ENCODE measurements around the gene PTPRN2. TPM values are rescaled to one million over a fixed set of nuclear protein-coding genes. Genes with fewer than 3 reads are reported as not detected.

Gene PTPRN2
- total and polyA plus RNA-seq, 8 donors, result 4.9 to 136 (median 46.8) TPM

- Histone ChIP-seq H3K4me3 (no peak overlapping the region), H3K36me3 (no peaks in the 10 kb centered on the region), H3K27ac (no peak overlapping the region), H3K9me3 (no peaks in the 10 kb centered on the region), H3K4me1 (peaks cover 0 to 14% (median 12%) of the 10 kb centered on the region in 4 donors), H3K27me3 (peaks cover 5 to 27% (median 13%) of the 10 kb centered on the region in 3 donors)
- 53 to 72% (median 70%) methylated on average over 4 of the region's 4 CpGs for WGBS, 5 donors
- TF ChIP-seq EP300 (IDR thresholded peaks at IDR 0.05) (no peak), POLR2AphosphoS5 (IDR thresholded peaks at IDR 0.05) (no peak), CTCF (IDR thresholded peaks at IDR 0.05) (no peak), POLR2A (IDR thresholded peaks at IDR 0.05) (no peak)
- intact Hi-C loops (cut with DNase I; ENCODE audit: low total_unique reads), result no loop called here
- no peak for DNase-seq
These were observed 14.3 kb downstream of the PTPRN2 start for GRCh38 chr7:158573310-158573709.

DNA sequence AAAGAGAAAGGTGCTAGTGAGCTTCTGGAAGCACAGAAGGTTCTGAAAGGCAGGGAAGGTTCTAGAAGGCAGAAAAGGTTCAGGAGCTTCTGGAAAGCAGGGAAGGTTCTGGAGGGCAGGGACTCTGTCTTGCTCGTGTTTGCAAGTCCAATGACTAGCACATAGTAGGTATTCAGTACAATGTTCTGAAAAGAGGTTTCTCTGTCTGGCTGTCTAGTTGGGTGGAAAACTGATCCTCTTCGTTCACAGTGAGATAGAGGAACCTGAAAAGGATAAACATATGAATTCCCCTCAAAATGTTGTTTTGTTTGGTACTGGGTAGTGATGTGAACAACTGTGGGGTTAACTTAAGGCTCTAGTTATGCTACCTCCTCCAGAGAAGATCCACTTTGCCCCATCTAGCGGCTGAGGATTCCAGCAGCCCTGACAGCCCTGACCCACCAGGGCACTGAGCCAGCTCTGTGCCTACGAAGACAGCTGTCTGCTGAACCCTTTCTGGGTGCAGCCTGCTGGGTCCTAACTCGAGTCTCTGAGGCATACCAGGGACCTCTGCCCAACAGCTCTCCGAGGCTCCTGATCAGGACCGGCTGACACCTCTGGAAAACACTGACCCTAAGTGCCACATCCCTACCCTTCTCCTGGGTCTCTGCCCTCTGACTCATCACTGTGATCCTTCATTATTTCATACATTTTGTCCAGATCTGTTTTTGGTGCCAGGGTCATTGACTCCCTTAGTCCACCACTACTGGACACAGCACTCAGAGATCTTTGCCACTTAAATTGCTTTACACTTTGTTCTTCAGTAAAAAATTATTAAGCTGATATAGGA lies 15.4 kb downstream of the PTPRN2 start:
- WGBS, 5 donors, result 34 to 61% (median 44%) methylated on average over 4 to 7 of the region's 7 CpGs
- no peaks in the 10 kb centered on the region for H3K9me3 ChIP-seq
- peaks cover 5 to 20% (median 18%) of the 10 kb centered on the region in 4 donors for H3K4me1 ChIP-seq
- intact Hi-C loops (cut with DNase I; ENCODE audit: low total_unique reads), result no loop called here
- no peaks in the 10 kb centered on the region for H3K36me3 ChIP-seq
- no peak overlapping the region for H3K27ac ChIP-seq
- H3K4me3 ChIP-seq, result no peak overlapping the region
- peak in 1 of 2 donors; percentile 59 for DNase-seq
- no peak for TF ChIP-seq POLR2AphosphoS5 (IDR thresholded peaks at IDR 0.05)
- no peak for TF ChIP-seq EP300 (IDR thresholded peaks at IDR 0.05)
- no peak for TF ChIP-seq POLR2A (IDR thresholded peaks at IDR 0.05)
- no peak for TF ChIP-seq CTCF (IDR thresholded peaks at IDR 0.05)
- H3K27me3 ChIP-seq, result peaks cover 5 to 37% (median 13%) of the 10 kb centered on the region in 3 donors

DNA sequence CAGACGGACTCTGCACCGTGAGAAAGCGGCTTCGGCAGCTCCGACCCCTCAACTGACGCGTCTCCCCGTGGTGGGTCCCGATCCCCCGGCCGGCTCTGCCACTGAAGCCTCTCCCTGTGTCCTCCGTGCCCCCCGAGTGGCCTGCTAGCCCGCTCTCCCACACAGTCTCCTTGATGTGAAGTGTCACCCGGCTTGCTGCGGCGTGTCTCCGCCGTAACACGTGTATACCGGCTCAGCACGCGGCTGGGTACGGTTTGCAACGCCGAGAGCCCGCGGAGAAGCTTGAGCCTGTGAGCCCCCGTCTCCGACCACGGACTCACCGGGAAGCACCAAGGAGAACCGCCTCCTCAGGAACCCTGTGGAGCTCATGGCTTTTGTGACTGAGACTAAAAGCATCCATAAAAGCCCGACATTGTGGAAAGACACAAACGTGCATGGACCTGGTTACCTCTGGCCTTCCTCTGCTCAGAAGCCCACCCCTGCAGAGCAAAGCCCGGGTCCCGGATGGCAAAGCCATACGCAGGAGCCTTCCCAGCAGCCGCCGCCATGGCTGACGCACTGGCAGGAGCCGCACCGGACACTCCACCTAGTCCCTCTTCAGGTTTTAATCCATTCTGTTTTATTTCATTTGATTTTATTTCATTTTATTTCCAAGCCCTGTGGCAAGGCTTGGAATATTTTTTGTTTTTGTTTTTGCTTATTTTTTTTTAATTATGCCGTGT lies 17.0 kb downstream of the PTPRN2 start:
- Histone ChIP-seq H3K27me3 (peaks cover 5 to 37% (median 13%) of the 10 kb centered on the region in 3 donors), H3K36me3 (no peaks in the 10 kb centered on the region), H3K4me3 (no peak overlapping the region), H3K9me3 (no peaks in the 10 kb centered on the region), H3K27ac (no peak overlapping the region), H3K4me1 (peaks cover 8 to 24% (median 20%) of the 10 kb centered on the region in 4 donors)
- intact Hi-C loops (cut with DNase I; ENCODE audit: low total_unique reads), result no loop called here
- 87 to 94% (median 90%) methylated on average over 44 of the region's 44 CpGs for WGBS, 5 donors
- TF ChIP-seq POLR2A (IDR thresholded peaks at IDR 0.05), result no peak
- no peak for TF ChIP-seq CTCF (IDR thresholded peaks at IDR 0.05)
- no peak for TF ChIP-seq EP300 (IDR thresholded peaks at IDR 0.05)
- no peak for TF ChIP-seq POLR2AphosphoS5 (IDR thresholded peaks at IDR 0.05)
- no peak for DNase-seq

- Histone ChIP-seq H3K4me3 (peak overlapping the region in 3 of 4 donors; percentile 6 to 12 (median 9)), H3K27ac (no peak overlapping the region), H3K9me3 (no peaks in the 10 kb centered on the region), H3K36me3 (no peaks in the 10 kb centered on the region), H3K4me1 (peaks cover 8 to 31% (median 25%) of the 10 kb centered on the region in 4 donors), H3K27me3 (peaks cover 5 to 37% (median 13%) of the 10 kb centered on the region in 3 donors)
- peak in 1 of 2 donors; percentile 54 for DNase-seq
- TF ChIP-seq POLR2AphosphoS5 (IDR thresholded peaks at IDR 0.05) (no peak), CTCF (IDR thresholded peaks at IDR 0.05) (no peak), EP300 (IDR thresholded peaks at IDR 0.05) (no peak), POLR2A (IDR thresholded peaks at IDR 0.05) (no peak)
- WGBS, 5 donors, result 11 to 32% (median 17%) methylated on average over 13 to 53 of the region's 53 CpGs
- intact Hi-C loops (cut with DNase I; ENCODE audit: low total_unique reads), result no loop called here
These were observed 17.7 kb downstream of the PTPRN2 start for GRCh38 chr7:158569858-158570323.
